Measurements from ENCODE around the gene ABR. TPM values are rescaled to one million over a fixed set of nuclear protein-coding genes. Genes with fewer than 3 reads are reported as not detected.
"Not testable (repeated sequence)": the region's sequence is repeated elsewhere in the genome, so short reads cannot be mapped to it uniquely, and the experiment has no call there.

ABR gene
- polyA plus RNA-seq, 4 donors = 46.3 to 53.3 (median 49.0) TPM

DNA sequence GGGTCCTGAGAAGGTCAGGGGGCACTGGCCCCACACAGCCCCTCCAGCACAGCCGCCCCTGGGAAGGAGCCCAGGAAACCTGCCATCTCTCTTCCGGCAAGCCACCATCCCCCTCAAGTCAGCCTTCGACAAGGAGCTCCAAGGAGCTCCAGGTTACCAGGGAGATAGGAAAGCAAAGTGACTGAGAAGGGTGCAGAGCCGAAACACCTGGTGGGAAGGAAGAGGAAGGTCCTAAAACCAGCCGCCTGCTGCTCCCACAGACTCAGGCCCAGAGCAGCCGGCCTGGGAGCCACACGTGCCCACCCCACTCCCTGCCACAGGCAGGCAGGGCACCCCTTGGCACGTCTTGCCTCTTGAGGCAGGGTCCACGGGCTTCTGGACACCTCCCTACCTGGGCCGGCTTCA lies 102.2 kb downstream of the ABR start:
- no peak for DNase-seq (ENCODE audit: low read depth in 4 of 4, low spot score in 3 of 4)

DNA sequence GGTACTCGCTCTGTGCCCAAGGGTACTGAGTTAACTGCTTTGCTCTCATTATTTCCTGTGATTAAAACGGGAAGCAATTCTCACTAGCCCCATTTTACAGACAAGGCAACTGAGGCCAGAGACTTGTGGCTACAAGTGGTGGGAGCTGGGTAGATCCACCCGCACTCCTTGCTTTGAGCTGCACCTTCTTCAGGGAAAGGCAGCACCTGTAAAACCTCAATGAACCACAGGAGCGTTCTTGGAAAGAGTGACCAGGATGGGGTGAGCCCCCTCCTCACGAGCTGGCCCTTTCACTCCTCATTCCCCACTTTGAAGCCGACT lies 102.8 kb downstream of the ABR start:
- DNase-seq (ENCODE audit: low read depth in 4 of 4, low spot score in 3 of 4) = no peak

DNA sequence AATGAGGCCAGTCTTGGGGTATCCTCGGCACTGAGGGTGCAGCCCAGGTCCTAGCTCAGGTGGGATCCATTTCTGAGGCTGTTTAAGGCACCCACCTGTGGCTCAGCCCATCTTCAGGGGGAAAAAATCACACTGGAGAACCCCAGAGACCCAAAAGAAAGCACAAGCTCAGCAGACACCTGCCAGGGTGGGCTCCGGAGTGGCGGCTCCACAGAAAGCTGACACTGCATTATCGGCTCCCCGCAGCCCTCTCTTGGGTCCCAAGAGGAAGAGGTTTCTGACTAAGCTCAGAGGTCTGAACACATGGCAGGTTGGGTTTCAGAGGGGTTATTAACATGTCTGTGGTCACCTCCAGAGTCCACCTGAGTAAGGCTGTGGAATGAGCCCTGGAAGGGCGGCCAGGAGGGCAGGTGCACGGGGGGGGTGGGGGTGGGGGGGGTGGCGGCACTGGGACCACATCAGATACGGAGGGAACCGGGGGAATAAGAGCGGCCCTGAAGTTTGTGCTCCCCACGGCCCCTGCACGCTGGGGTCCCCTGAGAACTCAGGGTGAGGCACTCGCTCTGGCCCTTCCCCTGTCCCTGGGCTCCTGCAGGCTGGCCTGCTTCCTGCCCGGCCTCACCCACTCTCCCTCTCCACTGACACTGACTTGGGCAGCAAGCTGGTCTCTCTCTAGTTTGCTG lies 103.3 kb downstream of the ABR start:
- no peak for DNase-seq (ENCODE audit: low read depth in 4 of 4, low spot score in 3 of 4)

DNA sequence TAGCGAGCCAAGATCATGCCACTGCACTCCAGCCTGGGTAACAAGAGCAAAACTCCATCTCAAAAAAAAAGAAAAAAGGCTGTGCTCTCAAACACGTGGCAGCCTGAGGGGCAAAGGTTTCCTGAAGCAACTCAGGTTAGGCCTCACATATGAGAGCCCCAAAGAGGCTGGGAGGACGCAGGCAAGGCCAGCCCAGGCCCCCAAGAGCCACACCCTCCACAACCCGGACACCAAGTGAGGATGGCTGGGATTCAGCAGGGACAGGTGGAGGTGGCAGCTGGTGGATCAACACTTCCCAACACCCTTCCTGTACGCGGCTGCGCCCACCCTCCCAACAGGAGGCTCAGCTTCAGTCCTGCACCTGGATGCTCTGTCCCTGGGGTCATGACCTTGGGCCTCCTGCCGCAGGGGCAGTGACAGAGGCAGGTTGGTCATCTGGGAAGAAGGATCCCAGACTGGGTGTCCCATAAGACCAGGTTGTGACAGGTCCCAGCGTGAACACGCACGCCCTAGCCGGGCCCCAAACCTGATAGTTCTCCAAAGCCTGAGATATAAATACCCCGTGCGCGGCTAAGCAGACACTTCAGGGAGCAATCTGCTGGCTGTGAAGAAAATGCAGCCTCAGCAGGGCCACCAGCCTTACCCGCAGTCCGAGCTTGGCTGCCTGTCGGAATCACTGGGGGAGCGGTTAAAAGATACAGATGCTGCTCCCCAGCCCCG lies 104.7 kb downstream of the ABR start:
- no peak for DNase-seq (ENCODE audit: low read depth in 4 of 4, low spot score in 3 of 4)

DNA sequence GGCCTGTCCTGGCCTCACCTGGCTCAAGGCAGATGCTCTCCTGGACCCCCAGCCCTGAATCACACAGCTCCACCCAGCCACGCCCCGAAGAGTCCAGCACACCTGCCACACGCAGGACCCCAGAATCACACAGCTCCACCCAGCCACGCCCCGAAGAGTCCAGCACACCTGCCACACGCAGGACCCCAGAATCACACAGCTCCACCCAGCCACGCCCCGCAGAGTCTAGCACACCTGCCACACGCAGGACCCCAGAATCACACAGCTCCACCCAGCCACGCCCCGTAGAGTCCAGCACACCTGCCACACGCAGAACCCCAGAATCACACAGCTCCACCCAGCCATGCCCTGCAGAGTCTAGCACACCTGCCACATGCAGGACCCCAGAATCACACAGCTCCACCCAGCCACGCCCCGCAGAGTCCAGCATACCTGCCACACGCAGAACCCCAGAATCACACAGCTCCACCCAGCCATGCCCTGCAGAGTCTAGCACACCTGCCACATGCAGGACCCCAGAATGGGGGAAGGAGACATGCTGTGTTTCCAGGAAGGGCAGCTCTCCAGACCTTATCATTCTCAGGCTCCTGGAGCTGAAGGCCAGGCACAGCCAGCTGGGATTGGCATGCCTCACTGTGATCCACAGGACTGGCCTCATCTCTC lies 105.7 kb downstream of the ABR start:
- DNase-seq (ENCODE audit: low read depth in 4 of 4, low spot score in 3 of 4) = not testable (repeated sequence)

DNA sequence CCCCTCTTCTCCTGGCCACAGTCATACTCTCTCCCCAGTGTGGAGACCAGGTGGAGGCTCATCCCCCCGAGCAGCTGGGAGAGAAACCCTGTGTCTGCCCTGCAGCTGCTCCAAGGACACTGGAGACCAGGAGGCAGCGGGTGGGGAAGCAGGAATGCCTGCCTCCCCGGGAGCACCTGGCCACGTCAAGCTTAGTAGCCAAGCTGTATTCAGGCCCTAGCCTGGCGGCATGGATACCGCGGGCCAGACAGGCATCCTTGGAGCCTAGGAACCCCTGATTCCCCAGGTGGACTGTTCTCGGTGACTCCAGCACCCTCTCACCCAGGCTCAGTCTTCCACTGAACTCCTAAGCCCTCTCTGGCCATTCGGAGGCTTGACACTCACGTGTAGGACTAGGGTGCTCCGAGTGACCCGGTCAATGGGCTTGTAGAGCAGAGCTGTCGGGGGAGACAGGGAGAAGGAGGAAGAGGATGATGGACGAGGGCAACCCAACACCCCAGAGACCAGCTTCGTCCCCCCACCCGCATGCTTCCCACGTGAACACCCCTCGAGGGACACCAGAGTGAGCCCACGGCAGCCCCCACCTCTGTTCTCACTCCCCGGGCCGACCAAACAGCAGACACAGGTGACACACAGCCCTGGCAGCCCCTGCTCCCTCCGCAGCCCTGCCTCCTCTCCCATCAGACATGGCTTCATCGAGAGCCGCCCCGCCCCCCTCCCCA lies 106.4 kb downstream of the ABR start:
- DNase-seq (ENCODE audit: low read depth in 4 of 4, low spot score in 3 of 4) = no peak

DNA sequence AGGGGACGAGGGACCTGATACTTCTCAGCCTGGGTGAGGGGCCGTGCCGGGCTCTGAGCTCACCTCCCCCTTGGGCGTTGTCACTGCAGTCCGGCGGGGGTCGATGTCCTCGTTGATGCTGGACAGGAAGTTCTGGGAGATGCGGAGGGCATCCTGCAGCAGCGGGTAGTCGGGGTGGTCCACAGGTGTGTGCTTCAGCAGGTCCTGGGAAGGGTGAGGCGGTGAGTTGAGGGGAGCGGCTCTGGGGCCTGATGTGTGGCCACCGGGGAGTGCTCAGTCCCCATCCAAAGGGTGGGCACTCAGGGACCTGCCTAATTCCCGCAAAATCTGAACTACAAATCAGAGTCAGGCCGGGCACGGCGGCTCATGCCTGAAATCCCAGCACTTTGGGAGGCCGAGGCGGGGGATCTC lies 107.2 kb downstream of the ABR start:
- no peak for DNase-seq (ENCODE audit: low read depth in 4 of 4, low spot score in 3 of 4)

DNA sequence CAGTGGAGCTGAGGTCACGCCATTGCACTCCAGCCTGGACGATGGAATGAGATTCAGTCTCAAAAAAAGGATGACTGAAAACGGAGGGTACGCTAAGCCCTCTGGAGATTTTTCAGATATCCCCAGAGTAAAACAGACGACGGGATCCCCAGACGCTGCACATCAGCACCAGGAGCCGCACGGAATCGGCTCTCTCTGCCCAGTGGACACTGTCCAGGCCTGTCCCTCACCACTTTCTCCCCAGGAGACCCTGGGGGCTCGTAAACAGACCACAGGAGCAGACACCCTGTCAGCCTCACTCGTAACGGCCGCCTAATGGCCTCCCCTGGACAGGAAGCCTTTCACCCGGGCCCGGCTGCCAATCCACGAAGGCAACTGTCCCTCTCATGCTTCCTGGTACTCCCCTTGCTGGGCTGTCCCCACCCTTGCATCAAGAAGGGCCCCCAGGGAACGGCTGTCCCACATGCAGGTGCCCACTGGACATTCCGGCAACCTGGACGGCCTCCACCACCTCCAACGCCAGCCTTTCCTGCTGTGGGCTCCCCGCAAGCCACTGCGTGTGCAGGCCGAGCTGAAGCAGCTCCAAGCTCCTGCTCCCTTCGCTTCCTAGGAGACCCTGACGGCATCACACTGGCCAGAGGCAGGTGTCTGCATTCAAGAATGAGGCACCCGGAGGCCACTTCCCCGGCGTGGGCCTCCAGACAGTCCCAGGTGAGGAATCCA lies 108.5 kb downstream of the ABR start:
- no peak for DNase-seq (ENCODE audit: low read depth in 4 of 4, low spot score in 3 of 4)

DNA sequence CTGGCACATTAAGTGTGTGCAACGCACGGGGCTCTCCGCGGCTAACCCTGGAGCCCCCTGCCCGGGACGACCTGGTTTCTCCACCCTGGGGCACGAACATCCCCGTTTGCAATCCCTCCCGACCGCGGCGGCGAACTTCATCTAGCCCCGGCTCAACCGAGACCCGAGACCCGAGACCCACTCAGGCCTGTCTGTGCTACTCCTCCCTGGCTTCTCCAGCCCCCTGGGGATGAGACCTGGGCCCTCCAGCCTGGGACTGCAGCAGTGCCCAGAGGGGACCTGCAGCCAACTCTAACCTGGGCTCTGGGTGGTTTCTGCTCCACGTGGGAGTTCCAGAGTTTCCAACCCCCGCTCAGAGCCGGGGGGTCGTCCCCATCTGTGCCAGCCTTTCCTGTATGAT lies 109.4 kb downstream of the ABR start:
- no peak for DNase-seq (ENCODE audit: low read depth in 4 of 4, low spot score in 3 of 4)

DNA sequence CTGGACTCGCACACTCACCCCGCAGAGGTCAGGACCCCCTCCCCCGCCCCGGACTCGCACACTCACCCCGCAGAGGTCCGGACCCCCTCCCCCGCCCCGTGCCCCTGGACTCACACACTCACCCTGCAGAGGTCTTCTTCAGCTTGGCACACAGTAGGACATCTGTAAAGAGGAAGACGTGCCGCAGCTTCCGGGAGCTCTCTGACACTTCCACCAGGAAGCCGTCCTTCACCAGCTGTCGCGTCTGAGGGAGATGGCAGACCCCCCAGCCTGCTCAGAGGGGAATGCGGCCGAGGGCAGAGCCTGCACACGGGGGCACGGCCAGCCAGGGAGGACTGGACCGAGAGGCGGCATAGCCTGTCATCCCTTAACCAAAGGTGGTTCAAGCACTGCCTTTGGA lies 109.9 kb downstream of the ABR start:
- no peak for DNase-seq (ENCODE audit: low read depth in 4 of 4, low spot score in 3 of 4)

DNA sequence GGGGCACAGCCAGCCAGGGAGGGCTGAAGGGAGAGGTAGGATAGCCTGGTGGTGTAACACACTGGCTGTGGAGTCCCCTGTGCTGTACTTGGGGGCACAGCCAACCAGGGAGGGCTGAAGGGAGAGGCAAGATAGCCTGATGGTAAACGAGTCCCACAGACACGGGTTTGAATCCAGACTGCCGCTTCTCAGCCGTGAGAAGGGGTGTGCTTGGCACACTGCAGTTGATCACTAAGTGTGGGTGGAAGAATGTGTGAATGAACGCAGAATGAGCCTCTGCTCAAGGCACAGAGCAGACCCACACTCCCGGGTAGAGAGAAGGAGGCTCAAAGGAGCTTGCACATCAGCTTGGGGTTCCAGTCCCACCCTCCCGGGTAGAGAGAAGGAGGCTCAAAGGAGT lies 111.4 kb downstream of the ABR start:
- no peak for DNase-seq (ENCODE audit: low read depth in 4 of 4, low spot score in 3 of 4)

DNA sequence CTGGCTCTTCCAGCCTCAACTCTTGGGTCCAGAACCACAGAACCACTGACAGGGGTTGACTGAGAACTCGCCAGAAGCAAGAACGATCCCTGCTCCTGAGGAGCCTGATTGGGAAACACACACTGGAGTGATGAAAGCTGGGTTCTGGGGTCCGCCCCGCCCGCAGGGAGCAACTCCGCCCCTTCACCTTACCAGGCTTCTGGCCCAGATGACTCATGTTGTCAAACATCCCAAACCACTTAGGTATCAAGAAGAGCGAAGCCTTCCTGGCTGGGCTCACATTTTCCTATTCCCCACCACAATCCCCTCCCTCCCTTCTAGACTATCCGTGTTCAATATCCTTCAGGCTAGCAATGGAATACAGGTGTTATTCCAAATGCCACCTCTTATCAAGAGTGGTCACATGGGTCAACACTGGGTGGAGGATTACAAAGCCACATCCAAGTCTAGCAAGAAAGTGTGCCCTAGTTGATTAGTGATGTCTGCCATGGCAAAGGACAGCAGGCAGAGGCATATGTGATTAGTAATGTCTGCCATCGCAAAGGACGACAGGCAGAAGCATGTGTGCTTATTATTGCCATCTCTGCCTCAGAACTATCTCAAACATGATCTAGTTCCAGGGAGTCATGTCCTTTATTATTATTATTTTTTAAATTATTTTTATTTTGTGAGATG lies 112.4 kb downstream of the ABR start:
- no peak for DNase-seq (ENCODE audit: low read depth in 4 of 4, low spot score in 3 of 4)

DNA sequence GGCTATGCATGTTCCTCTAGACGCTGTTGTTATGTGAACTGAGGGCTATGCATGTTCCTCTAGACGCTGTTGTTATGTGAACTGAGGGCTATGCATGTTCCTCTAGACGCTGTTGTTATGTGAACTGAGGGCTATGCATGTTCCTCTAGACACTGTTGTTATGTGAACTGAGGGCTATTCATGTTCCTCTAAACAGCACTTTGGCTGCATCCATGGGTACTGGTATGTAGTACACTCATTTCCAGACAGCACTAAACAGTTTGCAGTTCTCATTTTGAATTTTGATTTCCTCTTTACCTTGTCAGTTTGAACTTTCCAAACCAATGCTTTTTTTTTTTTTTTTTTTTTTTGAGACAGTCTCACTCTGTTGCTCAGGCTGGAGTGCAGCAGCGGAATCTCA lies 114.4 kb downstream of the ABR start:
- DNase-seq (ENCODE audit: low read depth in 4 of 4, low spot score in 3 of 4) = not testable (repeated sequence)

DNA sequence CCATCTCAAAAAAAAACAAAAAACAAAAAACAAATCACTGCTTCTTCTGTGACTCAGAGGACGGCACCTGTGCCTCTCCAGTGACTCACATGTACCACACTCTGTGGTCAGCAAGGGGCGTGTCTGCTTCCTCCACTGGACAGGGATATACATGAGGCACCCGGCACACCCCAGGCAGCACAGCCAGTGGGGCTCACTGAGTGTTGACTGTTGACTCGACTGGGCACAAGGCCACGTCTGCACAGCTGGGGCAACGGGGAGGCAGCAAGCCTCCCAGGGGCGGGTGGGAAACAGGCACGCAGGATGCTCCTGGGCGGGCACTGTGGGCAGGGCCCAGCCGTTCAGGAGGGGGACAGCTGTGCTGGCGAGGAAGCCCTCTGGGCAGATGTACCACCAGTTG lies 118.8 kb downstream of the ABR start:
- DNase-seq (ENCODE audit: low read depth in 4 of 4, low spot score in 3 of 4) = no peak

DNA sequence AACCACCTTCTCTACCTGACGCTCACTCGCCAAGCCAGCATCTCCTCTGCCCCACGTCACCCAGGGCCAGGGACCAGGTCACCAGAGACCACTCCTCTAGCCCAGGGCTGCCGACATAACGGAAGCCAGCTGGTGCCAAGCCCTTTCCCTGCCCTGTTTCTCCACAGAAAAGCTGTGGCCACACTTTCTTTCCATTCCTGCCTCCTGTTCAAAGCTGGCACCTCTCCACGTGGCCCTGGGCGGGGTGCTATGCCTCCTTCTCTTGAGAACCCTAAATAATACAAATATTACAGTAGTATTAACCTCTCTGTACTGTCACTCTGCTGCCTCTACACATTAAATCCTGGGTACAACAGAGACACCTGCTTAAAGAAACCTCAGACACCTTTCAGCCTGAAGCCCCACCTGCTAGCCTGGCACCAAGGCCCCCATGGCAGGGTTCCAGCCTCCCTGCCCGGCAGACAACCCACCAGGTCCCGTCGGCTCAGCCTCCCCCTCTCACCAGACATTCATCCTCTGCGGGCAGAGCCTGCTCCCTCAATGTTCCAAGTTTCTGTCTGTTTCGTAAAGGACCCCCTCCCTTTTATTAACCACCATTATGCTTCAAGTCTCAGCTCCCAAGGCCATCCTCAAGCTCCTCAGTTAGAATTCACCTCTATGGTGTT lies 120.5 kb downstream of the ABR start:
- DNase-seq (ENCODE audit: low read depth in 4 of 4, low spot score in 3 of 4) = no peak

DNA sequence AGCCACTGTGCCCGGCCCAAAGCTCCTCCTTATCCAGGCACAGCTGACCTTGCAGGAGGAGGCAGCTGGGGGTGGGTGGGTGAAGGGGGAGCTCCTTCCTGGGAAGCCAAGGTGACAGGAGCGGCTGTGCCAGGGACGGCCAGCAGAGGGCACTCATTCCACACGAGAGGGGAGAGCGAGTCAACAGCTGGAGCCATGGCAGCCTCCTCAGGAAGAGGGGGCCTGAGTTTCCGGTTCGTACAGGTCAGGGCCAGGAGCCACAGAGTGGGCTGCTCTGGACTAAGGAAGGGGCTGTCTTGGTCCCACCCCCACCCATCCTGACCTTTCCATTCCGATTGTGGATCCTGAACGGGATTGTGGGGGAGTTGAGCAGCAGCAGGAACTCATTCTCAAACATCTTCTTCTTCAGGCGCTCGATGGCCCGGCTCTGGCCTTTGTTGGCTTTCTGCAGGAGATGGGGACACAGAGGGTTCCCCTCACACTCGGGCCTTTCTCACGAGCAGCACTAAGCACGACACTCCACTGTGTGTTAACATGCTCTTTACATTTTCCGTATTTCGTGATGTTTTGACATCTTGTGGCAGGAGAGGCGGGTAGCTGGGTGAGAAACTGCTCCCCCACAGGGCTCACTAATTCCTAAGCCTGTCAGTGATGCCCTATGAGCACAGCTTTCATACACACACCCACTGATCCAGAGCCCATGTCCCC lies 121.2 kb downstream of the ABR start:
- no peak for DNase-seq (ENCODE audit: low read depth in 4 of 4, low spot score in 3 of 4)

DNA sequence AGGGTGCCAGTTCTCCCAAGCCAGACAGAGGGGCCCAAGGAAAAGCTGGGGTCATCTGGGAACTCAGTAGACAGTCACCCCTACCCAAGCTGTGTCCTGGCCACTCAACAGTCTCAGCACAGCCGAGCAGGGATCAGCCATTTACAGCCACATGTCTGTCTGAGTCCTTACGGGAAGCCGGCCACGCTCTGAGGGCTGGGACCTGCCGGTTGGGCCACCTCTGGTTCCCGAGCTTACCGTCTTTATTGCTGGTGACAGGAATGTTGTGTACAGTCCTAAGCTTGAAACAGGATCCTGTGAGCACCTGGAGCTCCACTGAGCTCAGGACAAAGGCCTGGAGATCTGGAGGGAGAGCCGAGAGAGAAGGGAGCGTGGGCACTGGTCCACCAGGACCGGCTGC lies 123.0 kb downstream of the ABR start:
- DNase-seq (ENCODE audit: low read depth in 4 of 4, low spot score in 3 of 4) = no peak

DNA sequence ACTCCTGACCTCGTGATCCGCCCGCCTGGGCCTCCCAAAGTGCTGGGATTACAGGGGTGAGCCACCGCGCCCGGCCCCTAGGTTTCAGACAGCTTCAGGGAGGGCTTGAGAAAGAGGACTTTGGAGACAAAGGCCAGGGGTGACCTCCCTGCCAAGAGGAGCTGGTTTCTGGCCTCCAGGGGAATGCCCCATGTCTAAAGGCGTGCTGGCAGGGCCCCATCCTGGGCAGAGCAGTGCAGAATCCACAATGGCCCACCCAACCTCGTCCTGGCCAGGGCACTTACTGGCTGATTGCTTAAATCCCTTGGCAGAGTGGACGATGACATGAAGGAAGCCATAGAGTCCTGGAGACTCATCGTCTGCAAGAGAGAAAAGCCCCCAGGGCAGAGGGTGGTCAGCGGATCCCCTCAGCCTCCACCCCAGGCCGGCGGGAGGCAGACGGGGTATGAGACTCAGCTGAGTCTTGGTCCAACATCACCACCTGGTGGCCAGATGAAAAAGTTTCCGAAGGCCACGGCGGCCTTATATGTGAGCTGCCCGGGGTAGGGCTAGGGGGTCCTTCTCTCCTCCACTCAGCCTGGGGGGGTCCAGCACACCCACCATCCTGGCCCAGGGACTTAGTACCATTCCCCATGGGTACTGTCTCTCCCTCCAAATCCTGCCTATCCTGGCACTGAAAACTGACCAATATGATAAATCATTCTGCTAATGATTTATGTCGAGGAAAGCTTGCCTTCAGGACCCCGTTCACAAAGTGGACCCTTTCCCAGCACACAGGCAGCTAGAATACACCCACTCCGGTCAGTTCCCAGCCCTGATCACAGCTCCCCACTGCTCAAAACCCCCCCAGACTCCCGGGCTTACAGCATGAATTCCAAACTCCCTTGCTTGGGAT lies 123.8 kb downstream of the ABR start:
- DNase-seq (ENCODE audit: low read depth in 4 of 4, low spot score in 3 of 4) = no peak

Data from right renal pelvis (tissue), 4 donors.